Neural cell (in vitro differentiated cells): ENCODE data around the gene LRP5. TPM values are rescaled to one million over a fixed set of nuclear protein-coding genes. Genes with fewer than 3 reads are reported as not detected.

ENCODE experiments used
- H2AFZ ChIP-seq: fragments of 200-600, 300-800 bp; sonication (generic), shearing (Covaris generic); 2 replicates; pipeline ENCODE4 v1.6.0; 2014; ENCODE audit warnings: low read depth, mild to moderate bottlenecking, antibody characterized with exemption, low read length, moderate library complexity
- H3F3A ChIP-seq: fragments of 200-600 bp; shearing (Covaris generic); 2 replicates; pipeline ENCODE4 v1.6.1; 2016; ENCODE audit warnings: mild to moderate bottlenecking, moderate library complexity, mixed read lengths, antibody characterized with exemption, low read length; ENCODE audit not compliant: insufficient read depth, poor library complexity, severe bottlenecking
- H3K27ac ChIP-seq: fragments of 200-600, 300-800 bp; sonication (generic), shearing (Covaris generic); 2 replicates; pipeline ENCODE4 v1.5.1; 2014; ENCODE audit warnings: mild to moderate bottlenecking, low read length, moderate library complexity
- H3K27me3 ChIP-seq: fragments of 300-800, 200-600 bp; sonication (generic), shearing (Covaris generic); 2 replicates; pipeline ENCODE4 v1.6.0; 2014; ENCODE audit warnings: mild to moderate bottlenecking, low read depth, low read length, moderate library complexity; ENCODE audit not compliant: insufficient read depth
- H3K36me3 ChIP-seq: fragments of 300-800, 200-600 bp; sonication (generic), shearing (Covaris generic); 2 replicates; pipeline ENCODE4 v1.5.1; 2014; ENCODE audit warnings: mild to moderate bottlenecking, antibody characterized with exemption, low read length, moderate library complexity; ENCODE audit not compliant: insufficient read depth
- H3K4me2 ChIP-seq: fragments of 300-800, 200-600 bp; sonication (generic), shearing (Covaris generic); 2 replicates; pipeline ENCODE4 v1.6.0; 2014; ENCODE audit warnings: mild to moderate bottlenecking, low read length
- H3K4me3 ChIP-seq: fragments of 300-800, 200-600 bp; sonication (generic), shearing (Covaris generic); 2 replicates; pipeline ENCODE4 v1.5.1; 2014; ENCODE audit warnings: mild to moderate bottlenecking, low read length, moderate library complexity
- H3K79me2 ChIP-seq: fragments of 200-600 bp; shearing (Covaris generic); replicated peaks from 2 replicates; pipeline ENCODE4 v1.6.0; 2014; ENCODE audit warnings: mild to moderate bottlenecking, low read length, moderate library complexity; ENCODE audit not compliant: insufficient read depth
- H3K9ac ChIP-seq: fragments of 300-800, 200-600 bp; sonication (generic), shearing (Covaris generic); 2 replicates; pipeline ENCODE4 v1.6.1; 2016; ENCODE audit warnings: mild to moderate bottlenecking, low read length, mixed read lengths
- H3K9me2 ChIP-seq: fragments of 200-600 bp; shearing (Covaris generic); 2 replicates; pipeline ENCODE4 v1.6.1; 2016; ENCODE audit warnings: mild to moderate bottlenecking, low read length, mixed read lengths; ENCODE audit not compliant: insufficient read depth
- H3K9me3 ChIP-seq: fragments of 200-600, 300-800 bp; sonication (generic), shearing (Covaris generic); 2 replicates; pipeline ENCODE4 v1.6.1; 2016; ENCODE audit warnings: mild to moderate bottlenecking, mixed run types, low read length, moderate library complexity, mixed read lengths
- H4K20me1 ChIP-seq: fragments of 200-600 bp; shearing (Covaris generic); 2 replicates; pipeline ENCODE4 v1.6.1; 2016; ENCODE audit warnings: mild to moderate bottlenecking, mixed run types; ENCODE audit not compliant: insufficient read depth
- EP300 ChIP-seq: fragments of 450-650 bp; conservative IDR thresholded peaks from 2 replicates; pipeline ENCODE4 v1.6.1; 2014; ENCODE audit warnings: antibody characterized with exemption, mild to moderate bottlenecking, moderate library complexity; ENCODE audit not compliant: poor library complexity, severe bottlenecking
- EZH2 ChIP-seq: fragments of 200-600, 300-800 bp; shearing (Covaris generic), sonication (generic); IDR thresholded peaks from 2 replicates; pipeline ENCODE4 v1.6.1; 2014; ENCODE audit warnings: antibody characterized with exemption, low read length, borderline replicate concordance, mild to moderate bottlenecking; ENCODE audit not compliant: insufficient read depth, poor library complexity, severe bottlenecking
- RAD21 ChIP-seq: fragments of 450-650 bp; conservative IDR thresholded peaks from 2 replicates; pipeline ENCODE4 v1.6.1; 2014; ENCODE audit warnings: antibody characterized with exemption, mild to moderate bottlenecking, moderate library complexity
- SMC3 ChIP-seq: fragments of 450-650 bp; conservative IDR thresholded peaks from 2 replicates; pipeline ENCODE4 v1.6.1; 2014; ENCODE audit warnings: antibody characterized with exemption, mild to moderate bottlenecking, moderate library complexity; ENCODE audit not compliant: poor library complexity
- TAF1 ChIP-seq: IDR thresholded peaks from 2 replicates; pipeline ENCODE4 v1.6.1; 2012; ENCODE audit warnings: low read depth
- polyA plus RNA-seq: library from polyadenylated mRNA; depleted of rRNA; stranded (reverse); fragments of >200 nt; gene quantifications from 2 replicates; pipeline ENCODE4 v1.2.3, GENCODE V29; 2014
- TF ChIP-seq, protein P1 (sequence below): IDR thresholded peaks from 2 replicates; pipeline ENCODE4 v1.6.1; 2012; ENCODE audit warnings: borderline replicate concordance
- TF ChIP-seq, protein P2 (sequence below): fragments of 450-650 bp; IDR thresholded peaks from 2 replicates; pipeline ENCODE4 v1.5.1; 2014; ENCODE audit warnings: antibody characterized with exemption, mild to moderate bottlenecking, moderate library complexity; ENCODE audit not compliant: poor library complexity, severe bottlenecking

Gene LRP5
- polyA plus RNA-seq, 1 donor from 2014 or later = 3.0 TPM

- Histone ChIP-seq H2AFZ (no peak overlapping the region), H3K9me3 (no peaks in the 10 kb centered on the region), H3K27me3 (no peaks in the 10 kb centered on the region), H3K27ac (no peak overlapping the region), H3F3A (no peaks in the 10 kb centered on the region), H3K9ac (no peak overlapping the region), H4K20me1 (no peaks in the 10 kb centered on the region), H3K79me2 (no peaks in the 10 kb centered on the region), H3K9me2 (no peaks in the 10 kb centered on the region), H3K36me3 (no peaks in the 10 kb centered on the region), H3K4me3 (no peak overlapping the region), H3K4me2 (no peak overlapping the region)
- TF ChIP-seq EZH2 (no peak), RAD21 (no peak), SMC3 (no peak), TAF1 (no peak), EP300 (no peak)
- TF ChIP-seq, protein P1, sequence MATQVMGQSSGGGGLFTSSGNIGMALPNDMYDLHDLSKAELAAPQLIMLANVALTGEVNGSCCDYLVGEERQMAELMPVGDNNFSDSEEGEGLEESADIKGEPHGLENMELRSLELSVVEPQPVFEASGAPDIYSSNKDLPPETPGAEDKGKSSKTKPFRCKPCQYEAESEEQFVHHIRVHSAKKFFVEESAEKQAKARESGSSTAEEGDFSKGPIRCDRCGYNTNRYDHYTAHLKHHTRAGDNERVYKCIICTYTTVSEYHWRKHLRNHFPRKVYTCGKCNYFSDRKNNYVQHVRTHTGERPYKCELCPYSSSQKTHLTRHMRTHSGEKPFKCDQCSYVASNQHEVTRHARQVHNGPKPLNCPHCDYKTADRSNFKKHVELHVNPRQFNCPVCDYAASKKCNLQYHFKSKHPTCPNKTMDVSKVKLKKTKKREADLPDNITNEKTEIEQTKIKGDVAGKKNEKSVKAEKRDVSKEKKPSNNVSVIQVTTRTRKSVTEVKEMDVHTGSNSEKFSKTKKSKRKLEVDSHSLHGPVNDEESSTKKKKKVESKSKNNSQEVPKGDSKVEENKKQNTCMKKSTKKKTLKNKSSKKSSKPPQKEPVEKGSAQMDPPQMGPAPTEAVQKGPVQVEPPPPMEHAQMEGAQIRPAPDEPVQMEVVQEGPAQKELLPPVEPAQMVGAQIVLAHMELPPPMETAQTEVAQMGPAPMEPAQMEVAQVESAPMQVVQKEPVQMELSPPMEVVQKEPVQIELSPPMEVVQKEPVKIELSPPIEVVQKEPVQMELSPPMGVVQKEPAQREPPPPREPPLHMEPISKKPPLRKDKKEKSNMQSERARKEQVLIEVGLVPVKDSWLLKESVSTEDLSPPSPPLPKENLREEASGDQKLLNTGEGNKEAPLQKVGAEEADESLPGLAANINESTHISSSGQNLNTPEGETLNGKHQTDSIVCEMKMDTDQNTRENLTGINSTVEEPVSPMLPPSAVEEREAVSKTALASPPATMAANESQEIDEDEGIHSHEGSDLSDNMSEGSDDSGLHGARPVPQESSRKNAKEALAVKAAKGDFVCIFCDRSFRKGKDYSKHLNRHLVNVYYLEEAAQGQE = no peak
Observed at GRCh38 chr11:68401856-68402255, 89.5 kb downstream of the LRP5 start.

GRCh38 chr11:68402355-68403031, 90.1 kb downstream of the LRP5 start:
- Histone ChIP-seq H3K9me2 (no peaks in the 10 kb centered on the region), H3K27me3 (no peaks in the 10 kb centered on the region), H3K36me3 (no peaks in the 10 kb centered on the region), H3K27ac (no peak overlapping the region), H3K4me2 (no peak overlapping the region), H4K20me1 (no peaks in the 10 kb centered on the region), H3K9me3 (no peaks in the 10 kb centered on the region), H3K4me3 (no peak overlapping the region), H2AFZ (no peak overlapping the region), H3F3A (no peaks in the 10 kb centered on the region), H3K9ac (no peak overlapping the region), H3K79me2 (no peaks in the 10 kb centered on the region)
- no peak for TF ChIP-seq RAD21
- TF ChIP-seq EP300 = no peak
- TF ChIP-seq, protein P1 = no peak
- TF ChIP-seq, protein P2, sequence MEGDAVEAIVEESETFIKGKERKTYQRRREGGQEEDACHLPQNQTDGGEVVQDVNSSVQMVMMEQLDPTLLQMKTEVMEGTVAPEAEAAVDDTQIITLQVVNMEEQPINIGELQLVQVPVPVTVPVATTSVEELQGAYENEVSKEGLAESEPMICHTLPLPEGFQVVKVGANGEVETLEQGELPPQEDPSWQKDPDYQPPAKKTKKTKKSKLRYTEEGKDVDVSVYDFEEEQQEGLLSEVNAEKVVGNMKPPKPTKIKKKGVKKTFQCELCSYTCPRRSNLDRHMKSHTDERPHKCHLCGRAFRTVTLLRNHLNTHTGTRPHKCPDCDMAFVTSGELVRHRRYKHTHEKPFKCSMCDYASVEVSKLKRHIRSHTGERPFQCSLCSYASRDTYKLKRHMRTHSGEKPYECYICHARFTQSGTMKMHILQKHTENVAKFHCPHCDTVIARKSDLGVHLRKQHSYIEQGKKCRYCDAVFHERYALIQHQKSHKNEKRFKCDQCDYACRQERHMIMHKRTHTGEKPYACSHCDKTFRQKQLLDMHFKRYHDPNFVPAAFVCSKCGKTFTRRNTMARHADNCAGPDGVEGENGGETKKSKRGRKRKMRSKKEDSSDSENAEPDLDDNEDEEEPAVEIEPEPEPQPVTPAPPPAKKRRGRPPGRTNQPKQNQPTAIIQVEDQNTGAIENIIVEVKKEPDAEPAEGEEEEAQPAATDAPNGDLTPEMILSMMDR = no peak
